Neural cell (in vitro differentiated cells): ENCODE measurements around the gene TMEM131. TPM values are rescaled to one million over a fixed set of nuclear protein-coding genes. Genes with fewer than 3 reads are reported as not detected.

Experiments
- H2AFZ ChIP-seq: fragments of 200-600, 300-800 bp; sonication (generic), shearing (Covaris generic); 2 replicates; pipeline ENCODE4 v1.6.0; 2014; ENCODE audit warnings: low read depth, mild to moderate bottlenecking, antibody characterized with exemption, low read length, moderate library complexity
- H3F3A ChIP-seq: fragments of 200-600 bp; shearing (Covaris generic); 2 replicates; pipeline ENCODE4 v1.6.1; 2016; ENCODE audit warnings: mild to moderate bottlenecking, moderate library complexity, mixed read lengths, antibody characterized with exemption, low read length; ENCODE audit not compliant: insufficient read depth, poor library complexity, severe bottlenecking
- H3K27ac ChIP-seq: fragments of 200-600, 300-800 bp; sonication (generic), shearing (Covaris generic); 2 replicates; pipeline ENCODE4 v1.5.1; 2014; ENCODE audit warnings: mild to moderate bottlenecking, low read length, moderate library complexity
- H3K27me3 ChIP-seq: fragments of 300-800, 200-600 bp; sonication (generic), shearing (Covaris generic); 2 replicates; pipeline ENCODE4 v1.6.0; 2014; ENCODE audit warnings: mild to moderate bottlenecking, low read depth, low read length, moderate library complexity; ENCODE audit not compliant: insufficient read depth
- H3K36me3 ChIP-seq: fragments of 300-800, 200-600 bp; sonication (generic), shearing (Covaris generic); 2 replicates; pipeline ENCODE4 v1.5.1; 2014; ENCODE audit warnings: mild to moderate bottlenecking, antibody characterized with exemption, low read length, moderate library complexity; ENCODE audit not compliant: insufficient read depth
- H3K4me2 ChIP-seq: fragments of 300-800, 200-600 bp; sonication (generic), shearing (Covaris generic); 2 replicates; pipeline ENCODE4 v1.6.0; 2014; ENCODE audit warnings: mild to moderate bottlenecking, low read length
- H3K4me3 ChIP-seq: fragments of 300-800, 200-600 bp; sonication (generic), shearing (Covaris generic); 2 replicates; pipeline ENCODE4 v1.5.1; 2014; ENCODE audit warnings: mild to moderate bottlenecking, low read length, moderate library complexity
- H3K79me2 ChIP-seq: fragments of 200-600 bp; shearing (Covaris generic); replicated peaks from 2 replicates; pipeline ENCODE4 v1.6.0; 2014; ENCODE audit warnings: mild to moderate bottlenecking, low read length, moderate library complexity; ENCODE audit not compliant: insufficient read depth
- H3K9ac ChIP-seq: fragments of 300-800, 200-600 bp; sonication (generic), shearing (Covaris generic); 2 replicates; pipeline ENCODE4 v1.6.1; 2016; ENCODE audit warnings: mild to moderate bottlenecking, low read length, mixed read lengths
- H3K9me2 ChIP-seq: fragments of 200-600 bp; shearing (Covaris generic); 2 replicates; pipeline ENCODE4 v1.6.1; 2016; ENCODE audit warnings: mild to moderate bottlenecking, low read length, mixed read lengths; ENCODE audit not compliant: insufficient read depth
- H3K9me3 ChIP-seq: fragments of 200-600, 300-800 bp; sonication (generic), shearing (Covaris generic); 2 replicates; pipeline ENCODE4 v1.6.1; 2016; ENCODE audit warnings: mild to moderate bottlenecking, mixed run types, low read length, moderate library complexity, mixed read lengths
- H4K20me1 ChIP-seq: fragments of 200-600 bp; shearing (Covaris generic); 2 replicates; pipeline ENCODE4 v1.6.1; 2016; ENCODE audit warnings: mild to moderate bottlenecking, mixed run types; ENCODE audit not compliant: insufficient read depth
- EP300 ChIP-seq: fragments of 450-650 bp; conservative IDR thresholded peaks from 2 replicates; pipeline ENCODE4 v1.6.1; 2014; ENCODE audit warnings: antibody characterized with exemption, mild to moderate bottlenecking, moderate library complexity; ENCODE audit not compliant: poor library complexity, severe bottlenecking
- EZH2 ChIP-seq: fragments of 200-600, 300-800 bp; shearing (Covaris generic), sonication (generic); IDR thresholded peaks from 2 replicates; pipeline ENCODE4 v1.6.1; 2014; ENCODE audit warnings: antibody characterized with exemption, low read length, borderline replicate concordance, mild to moderate bottlenecking; ENCODE audit not compliant: insufficient read depth, poor library complexity, severe bottlenecking
- MXI1 ChIP-seq: fragments of 450-650 bp; conservative IDR thresholded peaks from 2 replicates; pipeline ENCODE4 v1.6.1; 2014; ENCODE audit warnings: antibody characterized with exemption, mild to moderate bottlenecking; ENCODE audit not compliant: poor library complexity, severe bottlenecking
- POLR2AphosphoS5 ChIP-seq: IDR thresholded peaks from 2 replicates; pipeline ENCODE4 v1.6.1; 2012
- RAD21 ChIP-seq: fragments of 450-650 bp; conservative IDR thresholded peaks from 2 replicates; pipeline ENCODE4 v1.6.1; 2014; ENCODE audit warnings: antibody characterized with exemption, mild to moderate bottlenecking, moderate library complexity
- REST ChIP-seq: IDR thresholded peaks from 2 replicates; pipeline ENCODE4 v1.6.1; 2012; ENCODE audit warnings: borderline replicate concordance
- SMC3 ChIP-seq: fragments of 450-650 bp; conservative IDR thresholded peaks from 2 replicates; pipeline ENCODE4 v1.6.1; 2014; ENCODE audit warnings: antibody characterized with exemption, mild to moderate bottlenecking, moderate library complexity; ENCODE audit not compliant: poor library complexity
- TAF1 ChIP-seq: IDR thresholded peaks from 2 replicates; pipeline ENCODE4 v1.6.1; 2012; ENCODE audit warnings: low read depth
- polyA plus RNA-seq: library from polyadenylated mRNA; depleted of rRNA; stranded (reverse); fragments of >200 nt; gene quantifications from 2 replicates; pipeline ENCODE4 v1.2.3, GENCODE V29; 2014
- TF ChIP-seq, protein P1 (sequence below): fragments of 450-650 bp; IDR thresholded peaks from 2 replicates; pipeline ENCODE4 v1.5.1; 2014; ENCODE audit warnings: antibody characterized with exemption, mild to moderate bottlenecking, moderate library complexity; ENCODE audit not compliant: poor library complexity, severe bottlenecking

TMEM131 gene
- polyA plus RNA-seq, 1 donor from 2014 or later, result 9.6 TPM

DNA sequence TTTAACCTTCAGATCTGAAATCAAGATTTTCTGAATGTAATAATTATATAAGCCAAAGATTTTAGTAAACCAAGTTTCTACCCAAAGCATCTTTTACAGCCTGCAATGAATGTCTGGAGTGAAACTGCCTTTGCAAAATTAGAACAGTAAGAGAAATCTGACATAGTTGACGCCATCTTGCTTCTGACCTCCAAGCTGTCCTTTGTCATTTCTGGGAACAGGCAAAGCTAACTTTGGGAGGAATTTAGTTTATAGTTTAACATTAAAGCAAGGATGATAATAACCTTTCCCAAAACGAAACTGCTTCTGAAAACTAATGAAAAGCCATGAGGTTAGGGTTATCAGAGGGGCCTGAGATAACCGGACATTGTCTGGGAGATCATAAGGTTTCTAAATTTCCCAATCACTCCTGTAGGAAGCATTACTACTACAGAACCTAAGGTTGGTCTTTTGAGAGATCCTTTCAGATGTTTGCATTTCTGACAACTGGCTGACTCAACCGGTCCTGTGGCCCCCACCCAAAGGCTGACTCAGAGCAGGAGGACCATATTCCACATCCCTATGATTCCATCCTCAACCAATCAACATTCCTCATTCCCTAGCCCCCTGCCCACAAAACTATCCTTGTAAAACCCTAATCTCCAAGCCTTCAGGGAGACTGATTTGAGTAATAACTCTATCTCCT, 124.5 kb downstream of the TMEM131 start:
- Histone ChIP-seq H3K9ac (no peak overlapping the region), H3K79me2 (no peaks in the 10 kb centered on the region), H3F3A (no peaks in the 10 kb centered on the region), H3K9me2 (no peaks in the 10 kb centered on the region), H2AFZ (no peak overlapping the region), H3K4me3 (no peak overlapping the region), H3K27ac (no peak overlapping the region), H3K27me3 (no peaks in the 10 kb centered on the region), H3K4me2 (no peak overlapping the region), H3K9me3 (no peaks in the 10 kb centered on the region), H3K36me3 (no peaks in the 10 kb centered on the region), H4K20me1 (no peaks in the 10 kb centered on the region)
- TF ChIP-seq SMC3 (no peak), POLR2AphosphoS5 (no peak), EZH2 (no peak), RAD21 (no peak), EP300 (no peak), MXI1 (no peak), REST (no peak), TAF1 (no peak)
- TF ChIP-seq, protein P1, sequence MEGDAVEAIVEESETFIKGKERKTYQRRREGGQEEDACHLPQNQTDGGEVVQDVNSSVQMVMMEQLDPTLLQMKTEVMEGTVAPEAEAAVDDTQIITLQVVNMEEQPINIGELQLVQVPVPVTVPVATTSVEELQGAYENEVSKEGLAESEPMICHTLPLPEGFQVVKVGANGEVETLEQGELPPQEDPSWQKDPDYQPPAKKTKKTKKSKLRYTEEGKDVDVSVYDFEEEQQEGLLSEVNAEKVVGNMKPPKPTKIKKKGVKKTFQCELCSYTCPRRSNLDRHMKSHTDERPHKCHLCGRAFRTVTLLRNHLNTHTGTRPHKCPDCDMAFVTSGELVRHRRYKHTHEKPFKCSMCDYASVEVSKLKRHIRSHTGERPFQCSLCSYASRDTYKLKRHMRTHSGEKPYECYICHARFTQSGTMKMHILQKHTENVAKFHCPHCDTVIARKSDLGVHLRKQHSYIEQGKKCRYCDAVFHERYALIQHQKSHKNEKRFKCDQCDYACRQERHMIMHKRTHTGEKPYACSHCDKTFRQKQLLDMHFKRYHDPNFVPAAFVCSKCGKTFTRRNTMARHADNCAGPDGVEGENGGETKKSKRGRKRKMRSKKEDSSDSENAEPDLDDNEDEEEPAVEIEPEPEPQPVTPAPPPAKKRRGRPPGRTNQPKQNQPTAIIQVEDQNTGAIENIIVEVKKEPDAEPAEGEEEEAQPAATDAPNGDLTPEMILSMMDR, result no peak

DNA sequence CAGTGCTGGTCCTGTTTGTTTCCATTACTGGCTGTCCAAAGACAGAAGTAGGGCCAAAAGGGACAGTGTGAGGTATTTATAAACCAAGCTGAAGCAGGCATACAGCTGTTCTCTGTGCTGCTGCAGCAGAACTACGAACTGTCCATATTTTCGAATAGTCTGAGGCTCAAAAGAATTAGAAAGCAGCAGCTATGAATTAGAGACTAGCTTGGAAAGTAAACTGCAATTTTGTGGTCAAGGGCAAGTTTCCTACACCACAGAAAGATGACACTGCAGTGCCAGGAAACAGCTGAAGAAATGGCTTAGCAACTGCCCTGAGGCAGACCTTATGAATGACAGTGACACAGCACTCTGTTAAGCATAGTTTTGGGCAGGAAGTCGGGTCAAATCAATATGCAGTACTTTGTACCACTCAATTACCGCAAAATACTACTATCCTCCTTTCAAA, 125.3 kb downstream of the TMEM131 start:
- H3K9ac ChIP-seq, result no peak overlapping the region
- no peaks in the 10 kb centered on the region for H3K27me3 ChIP-seq
- no peaks in the 10 kb centered on the region for H3K79me2 ChIP-seq
- no peak for TF ChIP-seq EP300
- TF ChIP-seq MXI1, result no peak
- TF ChIP-seq SMC3, result no peak
- no peak for TF ChIP-seq TAF1
- TF ChIP-seq, protein P1, result no peak
- no peak for TF ChIP-seq RAD21
- no peak for TF ChIP-seq POLR2AphosphoS5
- no peak for TF ChIP-seq EZH2
- no peak overlapping the region for H2AFZ ChIP-seq
- no peaks in the 10 kb centered on the region for H3K9me2 ChIP-seq
- no peaks in the 10 kb centered on the region for H3F3A ChIP-seq
- no peak overlapping the region for H3K27ac ChIP-seq
- no peaks in the 10 kb centered on the region for H3K9me3 ChIP-seq
- H3K4me2 ChIP-seq, result no peak overlapping the region
- H3K4me3 ChIP-seq, result no peak overlapping the region
- no peaks in the 10 kb centered on the region for H3K36me3 ChIP-seq
- H4K20me1 ChIP-seq, result no peaks in the 10 kb centered on the region
